DMS53 treated with DMSO at 0.1 percent for 48 hours (cell line): ENCODE results near the gene LPO.
A peak's percentile ranks its signal among the peaks of the same experiment; 100 is the strongest.

Experiments
- DNase-seq: peaks from one replicate; lab custom pipeline; 2025; ENCODE audit not compliant: unreplicated experiment; lab: John Stamatoyannopoulos, UW

The LPO gene

DNA sequence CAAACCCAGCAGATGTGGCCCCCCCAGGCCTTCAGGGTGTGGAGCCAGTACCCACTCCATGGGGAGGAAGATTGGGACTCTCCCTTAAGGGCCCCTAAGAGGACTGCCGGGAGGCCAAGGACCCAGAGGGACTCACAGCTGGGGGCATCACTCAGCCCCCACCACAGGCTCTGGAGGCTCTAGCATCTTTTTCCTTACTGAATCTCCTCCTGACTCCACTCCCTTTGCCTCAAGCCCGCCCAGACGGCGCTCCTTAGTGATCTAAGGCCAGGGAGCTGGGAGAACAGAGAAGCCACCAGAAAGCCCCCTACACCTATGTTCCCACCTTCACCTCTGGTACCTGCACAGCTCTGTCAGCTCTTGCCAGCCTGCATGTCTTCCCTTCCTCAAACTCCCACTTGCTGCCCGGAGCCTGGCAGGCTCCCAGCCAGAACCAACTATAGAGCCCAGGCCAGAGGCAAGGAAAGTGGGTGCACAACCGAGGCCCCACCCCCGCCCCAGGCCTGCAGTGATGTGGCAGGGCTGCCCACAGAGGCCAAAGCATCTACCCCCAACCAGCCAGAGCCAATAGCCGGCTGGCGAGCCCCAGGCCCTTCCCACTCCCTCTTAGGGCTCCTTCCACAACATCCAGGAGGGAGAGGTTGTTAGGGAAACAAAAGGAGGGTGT is 64.7 kb downstream of the LPO start:
- DNase-seq: no peak

GRCh38 chr17:58303971-58304749 is 65.8 kb downstream of the LPO start:
- peak; percentile 9 for DNase-seq

- DNase-seq: no peak
These were observed 66.5 kb downstream of the LPO start for GRCh38 chr17:58304750-58305486.

GRCh38 chr17:58305626-58306025 is 67.2 kb downstream of the LPO start:
- DNase-seq: no peak

DNA sequence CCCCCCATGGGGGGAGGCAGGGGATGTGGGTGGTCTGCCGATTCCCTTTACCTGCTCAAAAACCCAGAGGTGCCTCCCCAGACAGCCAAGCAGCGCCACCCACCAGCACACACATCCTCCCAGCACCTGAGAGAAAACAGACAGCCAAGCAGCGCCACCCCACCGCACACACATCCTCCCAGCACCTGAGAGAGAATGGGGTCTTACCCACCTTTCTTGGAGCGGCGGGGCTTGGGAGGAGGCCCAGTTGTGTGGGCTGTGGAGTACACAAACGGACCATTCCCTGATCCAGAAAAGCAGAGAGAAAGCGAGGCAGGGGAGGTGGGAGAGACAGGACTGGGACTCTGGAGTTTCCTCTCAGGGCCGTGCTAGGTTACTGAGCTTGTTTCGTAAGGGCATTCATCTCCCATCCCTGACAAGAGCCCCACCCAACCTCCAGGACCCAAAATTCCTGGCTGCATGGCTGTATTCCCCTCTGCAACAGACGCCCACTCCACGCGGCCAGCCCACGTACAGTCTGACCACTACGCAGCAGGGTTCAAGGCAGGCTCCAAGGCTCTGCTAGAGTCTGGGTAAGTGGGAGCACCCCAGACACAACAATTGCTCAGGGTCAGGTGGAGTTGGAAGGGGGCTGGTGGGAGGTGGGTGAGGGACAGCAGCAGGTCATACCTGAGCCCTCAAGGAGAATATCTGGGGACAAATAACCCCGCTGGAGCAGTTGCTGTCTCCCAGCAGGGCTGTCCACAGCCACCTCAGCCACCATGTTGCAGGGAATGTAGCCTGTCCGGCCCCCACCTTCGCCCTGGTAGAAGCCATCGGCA is 68.0 kb downstream of the LPO start:
- no peak for DNase-seq

DNA sequence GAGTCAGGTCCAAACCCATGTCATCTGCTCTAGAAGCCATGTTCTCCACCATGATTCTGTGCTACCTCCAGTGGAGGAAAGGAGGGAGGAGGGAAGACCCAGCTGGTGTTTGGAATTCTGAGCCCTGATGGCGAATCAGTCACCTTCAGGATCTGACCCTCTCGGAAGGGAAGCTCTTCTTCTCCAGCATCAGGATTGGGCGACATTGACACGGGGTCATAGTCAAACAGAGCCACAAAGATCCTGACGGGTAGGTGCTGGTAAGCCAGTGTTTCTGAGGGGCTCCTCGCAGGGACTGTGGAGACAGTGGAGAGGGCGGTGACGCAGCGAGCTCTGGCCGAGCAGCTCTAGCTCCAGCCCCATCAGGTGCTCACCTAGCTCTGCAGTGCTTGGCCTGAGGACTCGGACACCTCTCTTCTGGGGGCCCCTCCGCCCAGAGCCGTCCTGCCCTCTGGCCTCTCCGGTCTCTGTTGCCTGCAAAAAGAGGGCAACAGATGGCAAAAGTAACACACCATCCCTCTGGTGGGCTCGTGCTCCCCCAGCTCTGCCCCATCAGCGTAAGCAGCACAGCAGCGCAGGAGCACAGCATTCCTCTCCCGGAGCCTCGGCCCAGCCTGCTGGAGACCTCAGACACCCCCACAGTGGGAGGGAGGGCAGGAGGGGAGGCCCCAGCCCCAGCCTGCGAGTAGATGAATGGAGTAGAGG is 69.2 kb downstream of the LPO start:
- DNase-seq: no peak

GRCh38 chr17:58308173-58308984 is 70.0 kb downstream of the LPO start:
- no peak for DNase-seq

- DNase-seq: no peak
These were observed 70.9 kb downstream of the LPO start for GRCh38 chr17:58308985-58309917.

- no peak for DNase-seq
These were observed 71.5 kb downstream of the LPO start for GRCh38 chr17:58309918-58310259.

- DNase-seq: no peak
These were observed 72.4 kb downstream of the LPO start for GRCh38 chr17:58310511-58311428.

GRCh38 chr17:58311429-58311894 is 73.1 kb downstream of the LPO start:
- DNase-seq: no peak

DNA sequence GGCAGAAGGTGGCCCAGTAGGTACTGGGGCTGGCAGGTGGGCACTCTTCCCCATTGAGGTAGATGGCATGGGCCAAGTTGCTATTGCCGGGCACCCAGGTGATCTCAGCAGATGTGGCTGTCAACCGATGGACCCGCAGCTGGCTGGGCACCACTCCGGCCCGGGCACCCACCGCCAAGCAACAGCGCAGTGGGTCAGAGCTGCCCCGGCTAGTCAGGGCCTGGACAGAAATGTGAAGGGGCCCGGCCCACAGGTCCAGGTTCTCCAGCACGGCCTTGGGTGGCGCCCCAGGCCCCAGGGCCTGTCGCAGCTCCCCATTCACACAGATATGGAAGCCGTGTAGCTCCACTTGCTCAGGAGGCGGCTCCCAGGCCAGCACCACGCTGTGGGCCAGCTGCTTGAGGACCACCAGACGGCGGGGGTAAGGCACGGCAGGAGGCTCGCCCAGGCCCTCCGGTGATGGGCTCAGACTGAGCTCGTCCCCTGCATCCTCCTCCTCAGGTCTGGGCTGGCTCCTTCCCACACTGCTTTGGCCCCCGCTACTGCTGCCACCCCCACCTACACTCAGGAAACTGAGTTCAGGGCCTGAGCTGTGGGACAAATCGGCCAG is 73.7 kb downstream of the LPO start:
- no peak for DNase-seq

- DNase-seq: no peak
These were observed 74.4 kb downstream of the LPO start for GRCh38 chr17:58312829-58313228.

- no peak for DNase-seq
These were observed 75.7 kb downstream of the LPO start for GRCh38 chr17:58313815-58314705.

DNA sequence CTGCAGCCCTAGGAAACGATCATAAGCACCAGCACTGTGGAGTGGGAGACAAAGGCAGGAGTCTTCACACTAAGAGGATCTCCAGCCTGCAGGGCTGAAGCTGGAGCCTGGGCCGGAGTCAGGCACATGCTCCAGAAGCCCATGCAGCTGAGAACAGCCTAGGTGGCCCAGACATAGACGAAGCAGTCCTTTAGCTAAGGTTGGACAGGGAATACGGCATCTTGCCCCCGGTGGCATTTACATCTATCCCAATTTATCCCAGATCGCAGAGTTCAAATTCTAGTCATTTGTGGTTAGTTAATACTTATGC is 76.3 kb downstream of the LPO start:
- DNase-seq: no peak

DNA sequence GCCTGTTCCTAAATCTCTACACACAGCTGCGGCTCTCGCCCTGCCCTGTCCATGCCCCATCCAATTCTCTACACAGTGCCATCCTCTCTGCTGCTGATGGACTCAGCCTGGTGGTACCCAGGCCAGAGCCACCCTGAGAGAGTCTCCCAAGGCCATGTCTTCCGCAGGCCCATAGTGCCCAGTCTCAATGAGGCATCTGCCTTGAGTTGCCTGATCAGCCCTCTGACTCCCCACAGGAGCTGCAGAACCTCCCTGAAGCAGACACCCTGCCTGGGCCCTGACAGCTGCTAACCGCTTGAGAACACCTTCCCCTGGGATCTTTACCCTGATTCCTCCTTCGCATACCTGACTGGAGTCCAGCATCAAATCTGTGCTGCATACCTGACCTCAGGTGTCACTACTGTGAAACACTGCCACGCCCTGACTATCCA is 76.9 kb downstream of the LPO start:
- no peak for DNase-seq
